WTC11 (cell line): ENCODE measurements around the gene CARMIL1. TPM values are rescaled to one million over a fixed set of nuclear protein-coding genes. Genes with fewer than 3 reads are reported as not detected.

ENCODE experiments used
- ATAC-seq: fragments of 200-7000 bp; cut with Tn5 transposase; 2 replicates; pipeline ENCODE4 v1.10.0; 2021; ENCODE audit warnings: mild to moderate bottlenecking, moderate library complexity
- CTCF ChIA-PET: fragments of 300-600 bp; sonication (Branson Sonifier 250); formaldehyde crosslinking; loops from one replicate; lab custom pipeline; 2021; ENCODE audit warnings: antibody characterized with exemption; lab: Charles Lee
- POLR2A ChIA-PET: fragments of 350-600 bp; sonication (Branson Sonifier 250); formaldehyde crosslinking; loops from one replicate; lab custom pipeline; 2021; ENCODE audit warnings: antibody characterized with exemption; lab: Charles Lee
- DNase-seq: peaks from one replicate; pipeline ENCODE4 v3.0.0; 2021; ENCODE audit warnings: low spot score
- H3K27ac Mint-ChIP-seq: 2 replicates; pipeline ENCODE4 v1.8.0; 2021; ENCODE audit warnings: mixed read lengths
- H3K27me3 Mint-ChIP-seq: 2 replicates; pipeline ENCODE4 v1.8.0; 2021; ENCODE audit warnings: low read depth, mild to moderate bottlenecking, moderate library complexity, mixed read lengths
- H3K36me3 Mint-ChIP-seq: 2 replicates; pipeline ENCODE4 v1.8.0; 2021; ENCODE audit warnings: mixed read lengths
- H3K4me1 Mint-ChIP-seq: 2 replicates; pipeline ENCODE4 v1.8.0; 2022; ENCODE audit warnings: mixed read lengths
- H3K4me3 Mint-ChIP-seq: 2 replicates; pipeline ENCODE4 v1.8.0; 2021; ENCODE audit warnings: mild to moderate bottlenecking, moderate library complexity, mixed read lengths
- H3K9me3 Mint-ChIP-seq: 2 replicates; pipeline ENCODE4 v1.8.0; 2021; ENCODE audit warnings: mixed read lengths
- ELF4 ChIP-seq: sonication (generic); formaldehyde crosslinking; IDR thresholded peaks from 2 replicates; pipeline ENCODE4 v1.8.1; 2022; ENCODE audit warnings: low read depth, mild to moderate bottlenecking, moderate library complexity, missing genetic modification reagents
- ESRRA ChIP-seq: sonication (generic); formaldehyde crosslinking; IDR thresholded peaks from 2 replicates; pipeline ENCODE4 v1.8.1; 2022; ENCODE audit warnings: mild to moderate bottlenecking, missing genetic modification reagents, borderline replicate concordance
- FOXP1 ChIP-seq: sonication (generic); formaldehyde crosslinking; IDR thresholded peaks from 2 replicates; pipeline ENCODE4 v1.8.0; 2022; ENCODE audit warnings: missing genetic modification reagents, mild to moderate bottlenecking, moderate library complexity, borderline replicate concordance
- GABPB1 ChIP-seq: sonication (generic); formaldehyde crosslinking; IDR thresholded peaks from 2 replicates; pipeline ENCODE4 v1.8.1; 2023; ENCODE audit warnings: mild to moderate bottlenecking, missing genetic modification reagents
- NR2C2 ChIP-seq: sonication (generic); formaldehyde crosslinking; IDR thresholded peaks from 2 replicates; pipeline ENCODE4 v1.8.0; 2022; ENCODE audit warnings: mild to moderate bottlenecking, missing genetic modification reagents
- SP1 ChIP-seq: sonication (generic); formaldehyde crosslinking; conservative IDR thresholded peaks from 2 replicates; pipeline ENCODE4 v1.8.1; 2022; ENCODE audit warnings: missing genetic modification reagents
- ZBTB21 ChIP-seq: sonication (generic); formaldehyde crosslinking; IDR thresholded peaks from 2 replicates; pipeline ENCODE4 v1.8.1; 2023; ENCODE audit warnings: mild to moderate bottlenecking, missing genetic modification reagents, borderline replicate concordance
- ZNF396 ChIP-seq: fragments of 250-450 bp; sonication (Bioruptor Pico); IDR thresholded peaks from 2 replicates; pipeline ENCODE4 v1.8.0; 2021; ENCODE audit warnings: mild to moderate bottlenecking, moderate library complexity, borderline replicate concordance
- total RNA-seq: library from RNA; stranded (reverse); gene quantifications from 3 replicates; pipeline ENCODE4 v1.2.3, GENCODE V29; 2021
- TF ChIP-seq, protein P1 (sequence below): sonication (generic); formaldehyde crosslinking; IDR thresholded peaks from 2 replicates; pipeline ENCODE4 v1.8.1; 2023; ENCODE audit warnings: mild to moderate bottlenecking, moderate library complexity, missing genetic modification reagents
- TF ChIP-seq, protein P2 (sequence below): sonication (generic); formaldehyde crosslinking; IDR thresholded peaks from 2 replicates; pipeline ENCODE4 v1.8.1; 2023; ENCODE audit warnings: mild to moderate bottlenecking, missing genetic modification reagents, moderate library complexity
- TF ChIP-seq, protein P3 (sequence below): sonication (generic); formaldehyde crosslinking; IDR thresholded peaks from 2 replicates; pipeline ENCODE4 v1.8.1; 2023; ENCODE audit warnings: mild to moderate bottlenecking, missing genetic modification reagents
- TF ChIP-seq, protein P4 (sequence below): sonication (generic); formaldehyde crosslinking; IDR thresholded peaks from 2 replicates; pipeline ENCODE4 v1.8.1; 2023; ENCODE audit warnings: mild to moderate bottlenecking, missing genetic modification reagents, borderline replicate concordance

The CARMIL1 gene
- total RNA-seq, 1 experiment from 2014 or later = 36.2 TPM

DNA sequence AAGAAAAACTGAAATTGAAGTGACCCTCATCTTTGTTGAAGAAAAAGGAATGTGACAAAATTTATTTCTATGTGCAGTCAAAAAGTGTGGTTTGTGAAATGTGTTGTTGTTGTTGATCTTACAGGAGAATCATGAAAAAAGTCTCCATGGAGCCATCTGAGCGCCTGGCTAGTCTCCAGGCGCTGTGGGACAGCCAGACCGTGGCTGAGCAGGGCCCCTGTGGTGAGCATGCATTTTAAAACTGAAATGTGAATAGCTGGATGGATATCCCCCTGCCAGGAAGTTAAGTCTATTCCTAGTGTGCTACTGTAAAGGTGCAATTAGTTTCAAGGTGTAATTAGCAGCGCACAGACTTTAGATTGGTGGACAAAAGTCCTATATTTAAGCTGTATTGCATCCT lies 170.6 kb downstream of the CARMIL1 start (continued):
- TF ChIP-seq, protein P1, sequence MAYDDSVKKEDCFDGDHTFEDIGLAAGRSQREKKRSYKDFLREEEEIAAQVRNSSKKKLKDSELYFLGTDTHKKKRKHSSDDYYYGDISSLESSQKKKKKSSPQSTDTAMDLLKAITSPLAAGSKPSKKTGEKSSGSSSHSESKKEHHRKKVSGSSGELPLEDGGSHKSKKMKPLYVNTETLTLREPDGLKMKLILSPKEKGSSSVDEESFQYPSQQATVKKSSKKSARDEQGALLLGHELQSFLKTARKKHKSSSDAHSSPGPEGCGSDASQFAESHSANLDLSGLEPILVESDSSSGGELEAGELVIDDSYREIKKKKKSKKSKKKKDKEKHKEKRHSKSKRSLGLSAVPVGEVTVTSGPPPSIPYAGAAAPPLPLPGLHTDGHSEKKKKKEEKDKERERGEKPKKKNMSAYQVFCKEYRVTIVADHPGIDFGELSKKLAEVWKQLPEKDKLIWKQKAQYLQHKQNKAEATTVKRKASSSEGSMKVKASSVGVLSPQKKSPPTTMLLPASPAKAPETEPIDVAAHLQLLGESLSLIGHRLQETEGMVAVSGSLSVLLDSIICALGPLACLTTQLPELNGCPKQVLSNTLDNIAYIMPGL = no peak
- no peak for TF ChIP-seq ELF4 (CRISPR knock-in tag)
- no peak for TF ChIP-seq ZNF396 (CRISPR knock-in tag)
- TF ChIP-seq, protein P2, sequence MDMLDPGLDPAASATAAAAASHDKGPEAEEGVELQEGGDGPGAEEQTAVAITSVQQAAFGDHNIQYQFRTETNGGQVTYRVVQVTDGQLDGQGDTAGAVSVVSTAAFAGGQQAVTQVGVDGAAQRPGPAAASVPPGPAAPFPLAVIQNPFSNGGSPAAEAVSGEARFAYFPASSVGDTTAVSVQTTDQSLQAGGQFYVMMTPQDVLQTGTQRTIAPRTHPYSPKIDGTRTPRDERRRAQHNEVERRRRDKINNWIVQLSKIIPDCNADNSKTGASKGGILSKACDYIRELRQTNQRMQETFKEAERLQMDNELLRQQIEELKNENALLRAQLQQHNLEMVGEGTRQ (CRISPR knock-in tag) = no peak
- TF ChIP-seq, protein P3, sequence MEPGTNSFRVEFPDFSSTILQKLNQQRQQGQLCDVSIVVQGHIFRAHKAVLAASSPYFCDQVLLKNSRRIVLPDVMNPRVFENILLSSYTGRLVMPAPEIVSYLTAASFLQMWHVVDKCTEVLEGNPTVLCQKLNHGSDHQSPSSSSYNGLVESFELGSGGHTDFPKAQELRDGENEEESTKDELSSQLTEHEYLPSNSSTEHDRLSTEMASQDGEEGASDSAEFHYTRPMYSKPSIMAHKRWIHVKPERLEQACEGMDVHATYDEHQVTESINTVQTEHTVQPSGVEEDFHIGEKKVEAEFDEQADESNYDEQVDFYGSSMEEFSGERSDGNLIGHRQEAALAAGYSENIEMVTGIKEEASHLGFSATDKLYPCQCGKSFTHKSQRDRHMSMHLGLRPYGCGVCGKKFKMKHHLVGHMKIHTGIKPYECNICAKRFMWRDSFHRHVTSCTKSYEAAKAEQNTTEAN (CRISPR knock-in tag) = no peak

DNA sequence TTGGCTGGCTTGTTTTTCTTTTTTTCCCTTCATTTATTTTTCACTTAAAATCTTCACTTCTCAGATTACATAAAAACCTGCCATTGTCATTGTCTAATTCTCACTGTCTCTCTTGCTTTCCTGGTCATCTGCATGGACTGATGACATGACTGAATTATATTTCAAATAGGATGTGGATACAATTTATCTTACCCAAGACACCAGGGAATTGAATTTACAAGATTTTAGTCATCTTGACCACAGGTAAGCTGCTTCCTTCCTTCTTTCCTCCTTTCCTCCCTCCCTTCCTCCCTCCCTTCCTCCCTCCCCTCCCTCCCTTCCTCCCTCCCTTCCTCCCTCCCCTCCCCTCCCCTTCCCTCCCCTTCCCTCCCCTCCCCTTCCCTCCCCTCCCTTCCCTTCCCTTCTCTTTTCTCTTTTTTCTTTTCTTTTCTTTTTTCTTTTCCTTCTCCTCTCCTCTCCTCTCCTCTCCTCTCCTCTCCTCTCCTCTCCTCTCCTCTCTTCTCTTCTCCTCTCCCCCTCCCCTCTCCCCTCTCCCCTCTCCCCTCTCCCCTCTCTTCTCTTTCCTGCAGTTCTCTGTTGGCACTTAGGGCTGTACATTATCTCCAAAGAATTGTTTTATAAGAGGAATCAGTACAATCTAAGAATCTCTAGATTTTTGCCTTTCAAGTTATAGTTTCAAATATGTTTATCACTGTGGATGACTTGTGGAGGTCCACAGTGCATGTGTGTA lies 171.5 kb downstream of the CARMIL1 start:
- Mint-ChIP-seq H3K27me3 (no peaks in the 10 kb centered on the region), H3K4me3 (peak overlapping the region; percentile 53; the same call in 1 of the 2 replicates), H3K4me1 (peaks cover 44% of the 10 kb centered on the region), H3K36me3 (peaks cover 13% of the 10 kb centered on the region), H3K9me3 (peaks cover 10% of the 10 kb centered on the region), H3K27ac (peak overlapping the region; percentile 96)
- no peak for TF ChIP-seq FOXP1 (CRISPR knock-in tag)
- TF ChIP-seq ESRRA (CRISPR knock-in tag) = no peak
- ChIA-PET CTCF (interaction anchor here (0.9 to 2.6 kb wide), 5 partner anchors 15 to 185 kb away, joined by 3 to 13 read pairs (median 3); partner anchors contain the start of gene CARMIL1), POLR2A (no interaction called here)
- DNase-seq (no peak), ATAC-seq (no peak)

DNA sequence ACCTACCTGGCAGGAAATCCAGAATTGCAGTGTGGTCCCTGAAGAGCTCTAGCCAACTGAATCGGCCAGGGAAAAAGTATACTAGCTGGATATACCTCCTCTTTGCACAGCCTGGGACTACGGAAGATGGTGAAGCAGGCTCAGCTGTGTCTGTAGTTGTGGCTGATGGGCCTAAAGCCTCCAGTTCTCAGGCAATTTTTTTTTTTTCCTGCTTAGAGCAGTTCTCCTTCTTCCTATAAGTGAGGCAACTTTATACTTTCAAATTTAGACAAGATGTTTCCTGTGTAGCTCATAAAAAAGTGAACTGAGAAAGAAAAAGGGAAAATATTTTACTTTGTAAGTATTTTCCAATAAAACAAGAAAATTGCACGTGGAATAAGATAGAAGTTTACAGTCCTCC lies 172.9 kb downstream of the CARMIL1 start:
- DNase-seq = no peak
- H3K27me3 Mint-ChIP-seq = no peaks in the 10 kb centered on the region
- no peaks in the 10 kb centered on the region; the same call in 1 of the 2 replicates for H3K36me3 Mint-ChIP-seq
- TF ChIP-seq SP1 (no peak), GABPB1 (CRISPR knock-in tag) (no peak), ZBTB21 (CRISPR knock-in tag) (no peak), FOXP1 (CRISPR knock-in tag) (no peak), NR2C2 (no peak)
- TF ChIP-seq, protein P4, sequence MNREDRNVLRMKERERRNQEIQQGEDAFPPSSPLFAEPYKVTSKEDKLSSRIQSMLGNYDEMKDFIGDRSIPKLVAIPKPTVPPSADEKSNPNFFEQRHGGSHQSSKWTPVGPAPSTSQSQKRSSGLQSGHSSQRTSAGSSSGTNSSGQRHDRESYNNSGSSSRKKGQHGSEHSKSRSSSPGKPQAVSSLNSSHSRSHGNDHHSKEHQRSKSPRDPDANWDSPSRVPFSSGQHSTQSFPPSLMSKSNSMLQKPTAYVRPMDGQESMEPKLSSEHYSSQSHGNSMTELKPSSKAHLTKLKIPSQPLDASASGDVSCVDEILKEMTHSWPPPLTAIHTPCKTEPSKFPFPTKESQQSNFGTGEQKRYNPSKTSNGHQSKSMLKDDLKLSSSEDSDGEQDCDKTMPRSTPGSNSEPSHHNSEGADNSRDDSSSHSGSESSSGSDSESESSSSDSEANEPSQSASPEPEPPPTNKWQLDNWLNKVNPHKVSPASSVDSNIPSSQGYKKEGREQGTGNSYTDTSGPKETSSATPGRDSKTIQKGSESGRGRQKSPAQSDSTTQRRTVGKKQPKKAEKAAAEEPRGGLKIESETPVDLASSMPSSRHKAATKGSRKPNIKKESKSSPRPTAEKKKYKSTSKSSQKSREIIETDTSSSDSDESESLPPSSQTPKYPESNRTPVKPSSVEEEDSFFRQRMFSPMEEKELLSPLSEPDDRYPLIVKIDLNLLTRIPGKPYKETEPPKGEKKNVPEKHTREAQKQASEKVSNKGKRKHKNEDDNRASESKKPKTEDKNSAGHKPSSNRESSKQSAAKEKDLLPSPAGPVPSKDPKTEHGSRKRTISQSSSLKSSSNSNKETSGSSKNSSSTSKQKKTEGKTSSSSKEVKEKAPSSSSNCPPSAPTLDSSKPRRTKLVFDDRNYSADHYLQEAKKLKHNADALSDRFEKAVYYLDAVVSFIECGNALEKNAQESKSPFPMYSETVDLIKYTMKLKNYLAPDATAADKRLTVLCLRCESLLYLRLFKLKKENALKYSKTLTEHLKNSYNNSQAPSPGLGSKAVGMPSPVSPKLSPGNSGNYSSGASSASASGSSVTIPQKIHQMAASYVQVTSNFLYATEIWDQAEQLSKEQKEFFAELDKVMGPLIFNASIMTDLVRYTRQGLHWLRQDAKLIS (CRISPR knock-in tag) = no peak
- no peaks in the 10 kb centered on the region for H3K9me3 Mint-ChIP-seq
- POLR2A ChIA-PET = interaction anchor here (0.6 kb wide), 1 partner anchor 95 kb away, joined by 3 read pairs; no protein-coding TSS in a partner anchor
- ATAC-seq = no peak
- 0 out of 2 replicates have a peak overlapping the region, but pooled peaks have one; percentile 18 for H3K27ac Mint-ChIP-seq
- H3K4me1 Mint-ChIP-seq = peaks cover 42% of the 10 kb centered on the region
- CTCF ChIA-PET = interaction anchor here (0.8 kb wide), 1 partner anchor 38 kb away, joined by 3 read pairs; no protein-coding TSS in a partner anchor
- H3K4me3 Mint-ChIP-seq = no peak overlapping the region
